ENCODE data around the gene SAPCD2.
"Not testable (repeated sequence)": the region's sequence is repeated elsewhere in the genome, so short reads cannot be mapped to it uniquely, and the experiment has no call there.

Gene SAPCD2

GRCh38 chr9:137040568-137040967 is 29.8 kb downstream of the SAPCD2 start:
- Histone ChIP-seq H3K36me3 (ENCODE audit: control insufficient read depth, insufficient read depth, low read length) (peaks cover 11% of the 10 kb centered on the region), H3K9ac (ENCODE audit: low read depth, low read length) (no peak overlapping the region), H3K27me3 (ENCODE audit: control insufficient read depth, insufficient read depth, low read length) (peaks cover 11% of the 10 kb centered on the region), H3K4me3 (ENCODE audit: low read depth, low read length) (no peak overlapping the region), H3K27ac (ENCODE audit: low read depth, low read length) (no peak overlapping the region), H3K4me1 (ENCODE audit: control insufficient read depth, insufficient read depth, low read length) (0 out of 2 replicates have a peak, but pooled peaks cover 3% of the 10 kb centered on the region), H3K9me3 (ENCODE audit: control insufficient read depth, insufficient read depth, low read length) (no peaks in the 10 kb centered on the region)

GRCh38 chr9:137039611-137040366 is 30.6 kb downstream of the SAPCD2 start:
- H3K9me3 ChIP-seq (ENCODE audit: control insufficient read depth, insufficient read depth, low read length): no peaks in the 10 kb centered on the region
- 0 out of 2 replicates have a peak, but pooled peaks cover under 1% of the 10 kb centered on the region for H3K4me1 ChIP-seq (ENCODE audit: control insufficient read depth, insufficient read depth, low read length)
- H3K36me3 ChIP-seq (ENCODE audit: control insufficient read depth, insufficient read depth, low read length): peaks cover 11% of the 10 kb centered on the region
- H3K27ac ChIP-seq (ENCODE audit: low read depth, low read length): no peak overlapping the region
- no peak overlapping the region for H3K4me3 ChIP-seq (ENCODE audit: low read depth, low read length)
- peaks cover 4% of the 10 kb centered on the region for H3K27me3 ChIP-seq (ENCODE audit: control insufficient read depth, insufficient read depth, low read length)
- no peak overlapping the region for H3K9ac ChIP-seq (ENCODE audit: low read depth, low read length)

- H3K27ac ChIP-seq (ENCODE audit: low read depth, low read length): no peak overlapping the region
- H3K4me1 ChIP-seq (ENCODE audit: control insufficient read depth, insufficient read depth, low read length): no peaks in the 10 kb centered on the region
- peaks cover 11% of the 10 kb centered on the region for H3K36me3 ChIP-seq (ENCODE audit: control insufficient read depth, insufficient read depth, low read length)
- H3K9ac ChIP-seq (ENCODE audit: low read depth, low read length): no peak overlapping the region
- no peaks in the 10 kb centered on the region for H3K27me3 ChIP-seq (ENCODE audit: control insufficient read depth, insufficient read depth, low read length)
- no peak overlapping the region for H3K4me3 ChIP-seq (ENCODE audit: low read depth, low read length)
- no peaks in the 10 kb centered on the region for H3K9me3 ChIP-seq (ENCODE audit: control insufficient read depth, insufficient read depth, low read length)
Measured at GRCh38 chr9:137038916-137039315, 31.4 kb downstream of the SAPCD2 start.

DNA sequence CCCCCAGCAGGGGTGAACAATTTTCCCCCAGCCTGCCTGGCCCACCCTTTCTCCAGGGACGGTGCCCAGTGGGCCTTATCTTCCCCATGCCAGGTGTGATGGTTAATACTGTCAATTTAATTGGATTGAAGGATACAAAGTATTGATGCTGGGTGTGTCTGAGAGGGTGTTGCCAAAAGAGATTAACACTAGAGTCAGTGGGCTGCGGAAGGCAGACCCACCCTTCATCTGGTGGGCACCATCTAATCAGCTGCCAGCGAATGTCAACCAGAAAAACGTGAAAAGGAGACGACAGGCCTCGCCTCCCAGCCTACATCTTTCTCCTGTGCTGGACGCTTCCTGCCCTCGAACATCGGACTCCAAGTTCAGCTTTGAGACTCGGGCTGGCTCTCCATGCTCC is 32.9 kb downstream of the SAPCD2 start:
- H3K4me1 ChIP-seq (ENCODE audit: control insufficient read depth, insufficient read depth, low read length): no peaks in the 10 kb centered on the region
- H3K27ac ChIP-seq (ENCODE audit: low read depth, low read length): no peak overlapping the region
- no peak overlapping the region for H3K4me3 ChIP-seq (ENCODE audit: low read depth, low read length)
- H3K9me3 ChIP-seq (ENCODE audit: control insufficient read depth, insufficient read depth, low read length): no peaks in the 10 kb centered on the region
- H3K36me3 ChIP-seq (ENCODE audit: control insufficient read depth, insufficient read depth, low read length): peaks cover 11% of the 10 kb centered on the region
- no peaks in the 10 kb centered on the region for H3K27me3 ChIP-seq (ENCODE audit: control insufficient read depth, insufficient read depth, low read length)
- H3K9ac ChIP-seq (ENCODE audit: low read depth, low read length): no peak overlapping the region

GRCh38 chr9:137037035-137037434 is 33.3 kb downstream of the SAPCD2 start:
- no peak overlapping the region for H3K27ac ChIP-seq (ENCODE audit: low read depth, low read length)
- H3K4me3 ChIP-seq (ENCODE audit: low read depth, low read length): no peak overlapping the region
- peaks cover 11% of the 10 kb centered on the region for H3K36me3 ChIP-seq (ENCODE audit: control insufficient read depth, insufficient read depth, low read length)
- H3K9me3 ChIP-seq (ENCODE audit: control insufficient read depth, insufficient read depth, low read length): no peaks in the 10 kb centered on the region
- no peaks in the 10 kb centered on the region for H3K27me3 ChIP-seq (ENCODE audit: control insufficient read depth, insufficient read depth, low read length)
- no peaks in the 10 kb centered on the region for H3K4me1 ChIP-seq (ENCODE audit: control insufficient read depth, insufficient read depth, low read length)
- H3K9ac ChIP-seq (ENCODE audit: low read depth, low read length): no peak overlapping the region

GRCh38 chr9:137035937-137036336 is 34.4 kb downstream of the SAPCD2 start:
- no peaks in the 10 kb centered on the region for H3K27me3 ChIP-seq (ENCODE audit: control insufficient read depth, insufficient read depth, low read length)
- no peak overlapping the region for H3K9ac ChIP-seq (ENCODE audit: low read depth, low read length)
- H3K36me3 ChIP-seq (ENCODE audit: control insufficient read depth, insufficient read depth, low read length): peaks cover 11% of the 10 kb centered on the region
- H3K9me3 ChIP-seq (ENCODE audit: control insufficient read depth, insufficient read depth, low read length): no peaks in the 10 kb centered on the region
- no peak overlapping the region for H3K27ac ChIP-seq (ENCODE audit: low read depth, low read length)
- H3K4me3 ChIP-seq (ENCODE audit: low read depth, low read length): no peak overlapping the region
- H3K4me1 ChIP-seq (ENCODE audit: control insufficient read depth, insufficient read depth, low read length): no peaks in the 10 kb centered on the region

DNA sequence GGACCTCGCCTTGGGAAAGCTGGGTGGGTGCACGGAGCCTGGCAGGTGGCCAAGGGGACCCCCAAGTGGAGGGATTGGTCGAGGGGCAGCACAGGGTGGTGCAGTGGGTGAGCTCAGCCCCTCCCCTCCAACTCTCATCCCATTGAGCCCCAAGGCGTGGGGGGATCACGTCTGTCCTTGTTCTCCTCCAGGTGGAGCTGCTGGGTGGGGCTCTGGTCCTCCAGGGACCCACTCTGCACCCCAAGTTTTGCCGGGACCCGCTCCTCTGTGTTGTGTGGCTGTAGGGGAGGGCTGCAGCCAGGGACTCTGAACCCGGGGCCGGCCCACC is 34.9 kb downstream of the SAPCD2 start:
- H3K4me1 ChIP-seq (ENCODE audit: control insufficient read depth, insufficient read depth, low read length): no peaks in the 10 kb centered on the region
- no peaks in the 10 kb centered on the region for H3K27me3 ChIP-seq (ENCODE audit: control insufficient read depth, insufficient read depth, low read length)
- no peak overlapping the region for H3K27ac ChIP-seq (ENCODE audit: low read depth, low read length)
- no peak overlapping the region for H3K9ac ChIP-seq (ENCODE audit: low read depth, low read length)
- no peak overlapping the region for H3K4me3 ChIP-seq (ENCODE audit: low read depth, low read length)
- no peaks in the 10 kb centered on the region for H3K9me3 ChIP-seq (ENCODE audit: control insufficient read depth, insufficient read depth, low read length)
- H3K36me3 ChIP-seq (ENCODE audit: control insufficient read depth, insufficient read depth, low read length): peaks cover 11% of the 10 kb centered on the region

GRCh38 chr9:137034709-137035506 is 35.4 kb downstream of the SAPCD2 start:
- Histone ChIP-seq H3K9ac (ENCODE audit: low read depth, low read length) (no peak overlapping the region), H3K36me3 (ENCODE audit: control insufficient read depth, insufficient read depth, low read length) (peaks cover 11% of the 10 kb centered on the region), H3K27me3 (ENCODE audit: control insufficient read depth, insufficient read depth, low read length) (no peaks in the 10 kb centered on the region), H3K9me3 (ENCODE audit: control insufficient read depth, insufficient read depth, low read length) (no peaks in the 10 kb centered on the region), H3K4me3 (ENCODE audit: low read depth, low read length) (no peak overlapping the region), H3K4me1 (ENCODE audit: control insufficient read depth, insufficient read depth, low read length) (no peaks in the 10 kb centered on the region), H3K27ac (ENCODE audit: low read depth, low read length) (no peak overlapping the region)

DNA sequence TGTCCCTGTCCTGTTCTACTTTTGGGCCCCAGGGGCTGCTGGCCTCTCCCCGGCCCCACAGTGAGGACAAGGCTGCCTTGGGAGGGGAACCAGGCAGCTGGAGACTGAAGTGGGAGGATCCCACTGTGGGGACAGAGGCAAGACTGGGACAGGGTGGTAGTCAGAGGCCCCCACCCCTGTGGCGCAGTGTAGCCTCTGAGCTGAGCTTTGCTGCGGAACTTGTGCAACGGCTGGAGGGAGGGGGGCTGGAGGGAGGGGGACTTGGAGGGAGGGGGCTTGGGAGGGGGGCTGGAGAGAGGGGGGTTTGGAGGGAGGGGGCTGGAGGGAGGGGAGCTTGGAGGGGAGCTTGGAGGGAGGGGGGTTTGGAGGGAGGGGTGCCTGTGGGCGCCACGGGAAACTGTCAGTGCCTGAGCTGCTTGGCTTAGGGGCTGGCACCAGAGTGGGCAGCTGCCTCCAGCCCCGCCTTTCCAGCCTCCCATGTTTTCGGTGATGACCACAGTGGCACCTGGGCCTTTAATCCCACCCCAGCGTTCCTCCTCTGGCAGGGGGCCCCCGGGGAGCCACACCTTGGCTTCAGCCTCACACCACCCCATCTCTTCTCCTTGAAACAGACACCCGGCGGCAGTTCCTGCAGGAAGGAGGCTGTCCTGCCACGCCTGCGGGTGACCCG is 36.2 kb downstream of the SAPCD2 start:
- H3K4me3 ChIP-seq (ENCODE audit: low read depth, low read length): no peak overlapping the region
- H3K27me3 ChIP-seq (ENCODE audit: control insufficient read depth, insufficient read depth, low read length): peaks cover 1% of the 10 kb centered on the region
- no peak overlapping the region for H3K27ac ChIP-seq (ENCODE audit: low read depth, low read length)
- H3K9me3 ChIP-seq (ENCODE audit: control insufficient read depth, insufficient read depth, low read length): no peaks in the 10 kb centered on the region
- H3K36me3 ChIP-seq (ENCODE audit: control insufficient read depth, insufficient read depth, low read length): peaks cover 3% of the 10 kb centered on the region; the same call in 1 of the 2 replicates
- no peak overlapping the region for H3K9ac ChIP-seq (ENCODE audit: low read depth, low read length)
- no peaks in the 10 kb centered on the region for H3K4me1 ChIP-seq (ENCODE audit: control insufficient read depth, insufficient read depth, low read length)

DNA sequence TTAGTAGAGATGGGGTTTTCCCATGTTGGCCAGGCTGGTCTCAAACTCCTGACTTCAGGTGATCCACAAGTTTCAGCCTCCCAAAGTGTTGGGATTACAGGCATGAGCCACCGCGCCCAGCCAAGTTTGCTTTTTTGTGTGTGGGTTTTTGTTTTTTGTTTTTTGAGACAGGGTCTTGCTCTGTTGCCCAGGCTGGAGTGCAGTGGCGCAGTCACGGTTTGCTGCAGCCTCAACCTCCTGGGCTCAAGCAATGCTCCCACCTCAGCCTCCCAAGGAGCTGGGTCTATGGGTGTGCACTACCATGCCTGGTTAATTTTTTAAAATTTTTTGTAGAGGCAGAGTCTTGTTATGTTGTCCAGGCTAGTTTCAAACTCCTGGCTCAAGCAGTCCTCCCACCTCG is 36.9 kb downstream of the SAPCD2 start:
- not testable (repeated sequence) for H3K4me1 ChIP-seq (ENCODE audit: control insufficient read depth, insufficient read depth, low read length); H3K4me3 ChIP-seq (ENCODE audit: low read depth, low read length); H3K9ac ChIP-seq (ENCODE audit: low read depth, low read length); H3K27ac ChIP-seq (ENCODE audit: low read depth, low read length); H3K27me3 ChIP-seq (ENCODE audit: control insufficient read depth, insufficient read depth, low read length); H3K9me3 ChIP-seq (ENCODE audit: control insufficient read depth, insufficient read depth, low read length); H3K36me3 ChIP-seq (ENCODE audit: control insufficient read depth, insufficient read depth, low read length)

GRCh38 chr9:137032858-137033257 is 37.5 kb downstream of the SAPCD2 start:
- Histone ChIP-seq H3K27me3 (ENCODE audit: control insufficient read depth, insufficient read depth, low read length) (peaks cover 11% of the 10 kb centered on the region), H3K4me3 (ENCODE audit: low read depth, low read length) (no peak overlapping the region), H3K4me1 (ENCODE audit: control insufficient read depth, insufficient read depth, low read length) (0 out of 2 replicates have a peak, but pooled peaks cover 2% of the 10 kb centered on the region), H3K27ac (ENCODE audit: low read depth, low read length) (no peak overlapping the region), H3K36me3 (ENCODE audit: control insufficient read depth, insufficient read depth, low read length) (no peaks in the 10 kb centered on the region), H3K9ac (ENCODE audit: low read depth, low read length) (no peak overlapping the region), H3K9me3 (ENCODE audit: control insufficient read depth, insufficient read depth, low read length) (no peaks in the 10 kb centered on the region)
